22Rv1 (cell line): ENCODE data around the gene ADCY9.

Experiments used
- H3K27ac ChIP-seq: fragments of 450-650 bp; 2 replicates; pipeline ENCODE4 v1.5.1; 2017
- CTCF ChIP-seq: fragments of 450-650 bp; IDR thresholded peaks from 2 replicates; pipeline ENCODE4 v1.5.1; 2017; ENCODE audit warnings: mild to moderate bottlenecking
- ZFX ChIP-seq: fragments of 450-650 bp; IDR thresholded peaks from 2 replicates; pipeline ENCODE4 v1.6.1; 2017; ENCODE audit warnings: antibody characterized with exemption, borderline replicate concordance

Gene ADCY9

DNA sequence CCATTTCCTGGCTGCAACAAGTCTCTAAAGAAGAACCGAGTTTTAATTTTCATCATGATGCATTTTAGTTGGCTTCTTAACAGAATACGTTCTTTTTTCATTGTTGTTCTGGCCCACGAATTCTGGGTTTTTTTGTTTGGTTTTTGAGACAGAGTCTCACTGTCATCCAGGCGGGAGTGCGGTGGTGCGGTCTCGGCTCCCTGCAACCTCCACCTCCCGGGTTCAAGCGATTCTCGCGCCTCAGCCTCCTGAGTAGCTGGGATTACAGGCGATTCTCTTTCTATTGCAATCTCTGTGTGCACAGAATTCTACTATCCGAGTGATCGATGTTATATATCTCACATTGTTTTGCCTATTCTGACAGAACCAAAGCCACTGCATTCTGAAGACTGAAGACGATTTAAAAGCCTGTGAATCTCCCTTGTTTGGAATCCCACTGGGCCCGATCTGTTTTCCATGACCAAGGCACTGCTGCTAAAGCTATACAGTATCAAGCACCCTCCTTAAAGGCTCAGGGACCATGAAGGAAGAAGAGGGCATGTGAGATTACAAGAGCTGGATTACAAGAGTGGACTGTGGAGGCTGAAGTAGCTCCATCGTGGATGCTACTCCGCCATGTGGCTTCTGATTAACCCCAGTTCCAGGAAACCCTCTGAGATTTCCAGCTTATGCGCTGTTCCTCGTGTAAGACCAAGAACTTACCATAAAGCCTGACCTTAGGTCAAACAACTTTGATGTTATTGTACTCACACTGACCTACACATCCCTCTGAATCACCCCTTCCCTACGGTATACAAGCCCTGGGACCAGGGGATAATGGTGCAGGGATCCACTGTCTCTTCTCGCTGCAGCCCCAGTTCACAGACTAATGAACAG, 44.3 kb downstream of the ADCY9 start:
- TF ChIP-seq CTCF (no peak), ZFX (no peak)
- no peak overlapping the region for H3K27ac ChIP-seq

DNA sequence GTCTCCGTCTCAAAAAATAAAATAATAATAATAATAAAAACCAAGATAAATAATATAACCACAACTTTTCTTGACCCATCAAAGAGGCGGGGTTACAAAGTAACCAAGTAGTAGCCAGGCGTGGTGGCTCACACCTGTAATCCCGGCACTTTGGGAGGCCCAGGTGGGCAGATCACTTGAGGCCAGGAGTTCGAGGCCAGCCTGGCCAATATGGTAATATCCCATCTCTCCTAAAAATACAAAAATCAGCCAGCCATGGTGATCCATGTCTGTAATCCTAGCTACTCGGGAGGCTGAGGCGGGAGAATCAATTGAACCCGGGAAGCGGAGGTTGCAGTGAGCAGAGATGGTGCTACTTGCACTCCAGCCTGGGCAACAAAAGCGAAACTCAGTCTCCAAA, 45.3 kb downstream of the ADCY9 start:
- no peak for TF ChIP-seq ZFX
- H3K27ac ChIP-seq: no peak overlapping the region

GRCh38 chr16:4067262-4068001, 48.8 kb downstream of the ADCY9 start:
- no peak overlapping the region for H3K27ac ChIP-seq
- TF ChIP-seq CTCF: no peak
- TF ChIP-seq ZFX: no peak

GRCh38 chr16:4064950-4065352, 51.3 kb downstream of the ADCY9 start:
- no peak for TF ChIP-seq ZFX
- TF ChIP-seq CTCF: no peak
- H3K27ac ChIP-seq: no peak overlapping the region

DNA sequence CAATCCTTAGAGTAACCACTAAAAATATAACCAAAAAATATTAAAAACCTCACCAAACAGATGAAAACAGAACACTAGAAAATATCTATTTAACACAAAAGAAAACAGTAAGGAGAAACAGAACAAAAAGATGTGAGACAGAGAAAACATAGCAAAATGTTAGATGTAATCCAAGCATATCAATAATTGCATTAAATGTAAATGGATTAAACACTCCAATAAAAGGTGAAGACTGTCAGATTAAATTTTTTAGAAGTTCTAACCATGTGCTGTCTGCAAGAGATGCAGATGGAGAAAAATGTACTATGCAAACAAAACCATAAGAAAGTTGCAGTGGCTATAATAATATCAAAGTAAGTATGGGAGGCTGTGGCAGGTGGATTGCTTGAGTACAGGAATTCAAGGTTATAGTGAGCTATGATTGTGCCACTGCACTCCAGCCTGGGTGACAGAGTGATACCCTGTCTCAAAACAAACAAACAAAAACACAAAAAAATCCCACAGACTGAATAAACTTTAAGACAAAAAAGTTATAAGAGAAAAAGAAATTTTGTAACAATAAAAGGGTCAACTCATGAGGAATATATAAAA, 53.9 kb downstream of the ADCY9 start:
- TF ChIP-seq ZFX (no peak), CTCF (no peak)
- no peak overlapping the region for H3K27ac ChIP-seq

DNA sequence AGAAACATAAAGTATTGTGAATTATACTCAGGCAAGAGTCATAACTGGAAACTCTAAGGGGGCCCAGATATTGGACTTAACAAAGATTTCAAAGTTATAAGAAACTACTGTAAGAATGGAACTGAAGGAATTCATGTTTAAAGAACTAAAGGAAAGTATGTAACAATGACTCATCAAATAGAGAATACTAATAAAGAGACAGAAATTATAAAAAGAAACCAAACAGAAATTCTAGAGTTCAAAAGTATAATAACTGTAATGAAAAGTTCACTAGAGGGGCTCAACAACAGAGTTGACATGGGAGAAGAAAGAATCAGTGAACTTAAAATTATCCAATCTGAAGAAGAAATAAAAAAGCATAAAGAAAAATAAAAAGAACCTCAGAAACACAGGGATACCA, 55.4 kb downstream of the ADCY9 start:
- H3K27ac ChIP-seq: no peak overlapping the region
- TF ChIP-seq CTCF: no peak
- TF ChIP-seq ZFX: no peak

- no peak overlapping the region for H3K27ac ChIP-seq
- no peak for TF ChIP-seq ZFX
- TF ChIP-seq CTCF: no peak
Measured at GRCh38 chr16:4060009-4060408, 56.2 kb downstream of the ADCY9 start.
